ENCODE data around the gene ACOX2.

ACOX2 gene

DNA sequence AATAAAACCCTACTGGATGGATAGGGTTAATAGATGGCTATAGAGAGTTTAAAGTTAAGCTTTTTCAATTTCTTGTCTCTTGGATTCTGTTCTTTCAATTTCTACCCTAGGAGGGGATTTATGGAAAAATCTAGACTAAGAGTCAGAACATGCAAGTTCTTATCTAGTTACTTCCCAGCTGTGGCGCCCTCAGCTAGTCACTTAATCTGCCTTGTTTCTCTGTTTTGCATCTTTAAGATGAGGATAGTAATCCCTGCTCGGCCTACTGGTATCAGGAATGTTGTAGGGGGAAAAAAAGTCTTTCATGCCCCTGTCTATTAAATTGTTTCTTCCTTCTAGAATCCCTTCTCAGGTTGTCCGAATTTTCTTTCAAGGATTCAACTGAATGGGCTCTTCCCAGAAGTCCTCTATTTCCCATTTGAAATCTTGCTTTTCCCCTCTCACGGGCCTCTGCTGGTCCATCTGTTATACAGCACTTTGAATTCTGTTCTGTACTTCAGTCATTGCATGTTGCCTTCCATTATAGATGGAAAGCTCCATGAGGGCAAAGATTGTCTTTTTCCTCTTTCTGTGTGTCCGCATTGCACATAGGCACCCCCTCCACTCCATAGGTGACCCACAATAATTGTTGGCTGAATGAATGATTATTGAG is 40.7 kb downstream of the ACOX2 start:
- Histone ChIP-seq H3K36me3 (ENCODE audit: insufficient read depth, low read length) (peaks cover 18% of the 10 kb centered on the region), H3K27me3 (ENCODE audit: insufficient read depth, low read length) (no peaks in the 10 kb centered on the region), H3K9me3 (ENCODE audit: low read length) (peaks cover 4% of the 10 kb centered on the region), H2AFZ (ENCODE audit: low read depth, low read length) (no peak overlapping the region), H3K4me3 (ENCODE audit: low read length) (no peak overlapping the region), H3K4me1 (ENCODE audit: insufficient read depth, low read length) (peaks cover 59% of the 10 kb centered on the region)

DNA sequence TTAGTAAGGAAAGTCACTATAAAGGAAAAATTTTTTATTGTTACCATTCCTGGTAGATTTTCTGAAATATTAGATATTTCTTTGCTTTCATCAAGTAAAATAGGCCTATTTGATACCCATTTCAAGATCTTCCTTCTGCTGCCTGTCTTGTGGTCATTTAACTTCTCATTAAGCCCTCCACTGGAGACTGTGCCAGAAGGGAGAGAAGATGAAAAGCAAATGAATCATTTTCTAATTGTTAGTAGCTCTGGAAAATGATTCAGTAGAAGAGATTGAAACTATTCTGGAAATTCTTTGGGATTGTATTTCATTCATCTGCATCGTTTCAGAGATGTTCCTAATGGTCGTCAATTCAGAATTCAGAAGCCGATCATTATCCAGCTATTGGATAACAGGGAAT is 41.9 kb downstream of the ACOX2 start:
- Histone ChIP-seq H3K4me3 (ENCODE audit: low read length) (no peak overlapping the region), H3K36me3 (ENCODE audit: insufficient read depth, low read length) (peaks cover 8% of the 10 kb centered on the region), H2AFZ (ENCODE audit: low read depth, low read length) (no peak overlapping the region), H3K9me3 (ENCODE audit: low read length) (no peaks in the 10 kb centered on the region), H3K27me3 (ENCODE audit: insufficient read depth, low read length) (no peaks in the 10 kb centered on the region), H3K4me1 (ENCODE audit: insufficient read depth, low read length) (peaks cover 60% of the 10 kb centered on the region)

GRCh38 chr3:58494107-58494506 is 42.9 kb downstream of the ACOX2 start:
- H3K9me3 ChIP-seq (ENCODE audit: low read length): no peaks in the 10 kb centered on the region
- H3K27me3 ChIP-seq (ENCODE audit: insufficient read depth, low read length): no peaks in the 10 kb centered on the region
- H3K36me3 ChIP-seq (ENCODE audit: insufficient read depth, low read length): peaks cover under 1% of the 10 kb centered on the region
- H3K4me1 ChIP-seq (ENCODE audit: insufficient read depth, low read length): peaks cover 60% of the 10 kb centered on the region
- H3K4me3 ChIP-seq (ENCODE audit: low read length): peak overlapping the region; percentile 94
- H2AFZ ChIP-seq (ENCODE audit: low read depth, low read length): no peak overlapping the region

- no peaks in the 10 kb centered on the region for H3K9me3 ChIP-seq (ENCODE audit: low read length)
- H2AFZ ChIP-seq (ENCODE audit: low read depth, low read length): peak overlapping the region; percentile 43
- peaks cover 48% of the 10 kb centered on the region for H3K4me1 ChIP-seq (ENCODE audit: insufficient read depth, low read length)
- H3K36me3 ChIP-seq (ENCODE audit: insufficient read depth, low read length): no peaks in the 10 kb centered on the region
- H3K27me3 ChIP-seq (ENCODE audit: insufficient read depth, low read length): no peaks in the 10 kb centered on the region
- peak overlapping the region; percentile 94 for H3K4me3 ChIP-seq (ENCODE audit: low read length)
These were observed 44.5 kb downstream of the ACOX2 start for GRCh38 chr3:58492494-58492905.

- H3K9me3 ChIP-seq (ENCODE audit: low read length): no peaks in the 10 kb centered on the region
- peak within 1 kb of the TSS; percentile 74 for H2AFZ ChIP-seq (ENCODE audit: low read depth, low read length)
- H3K4me1 ChIP-seq (ENCODE audit: insufficient read depth, low read length): peaks cover 41% of the 10 kb centered on the region
- H3K27me3 ChIP-seq (ENCODE audit: insufficient read depth, low read length): no peaks in the 10 kb centered on the region
- peak within 1 kb of the TSS; percentile 94 for H3K4me3 ChIP-seq (ENCODE audit: low read length)
- no peaks in the 10 kb centered on the region for H3K36me3 ChIP-seq (ENCODE audit: insufficient read depth, low read length)
These were observed 45.2 kb downstream of the ACOX2 start, which contains the start of gene KCTD6 for GRCh38 chr3:58491506-58492402. KCTD6 (plus strand) TSS chr3:58492096; CDS start chr3:58498756, 6,660 bp downstream.

DNA sequence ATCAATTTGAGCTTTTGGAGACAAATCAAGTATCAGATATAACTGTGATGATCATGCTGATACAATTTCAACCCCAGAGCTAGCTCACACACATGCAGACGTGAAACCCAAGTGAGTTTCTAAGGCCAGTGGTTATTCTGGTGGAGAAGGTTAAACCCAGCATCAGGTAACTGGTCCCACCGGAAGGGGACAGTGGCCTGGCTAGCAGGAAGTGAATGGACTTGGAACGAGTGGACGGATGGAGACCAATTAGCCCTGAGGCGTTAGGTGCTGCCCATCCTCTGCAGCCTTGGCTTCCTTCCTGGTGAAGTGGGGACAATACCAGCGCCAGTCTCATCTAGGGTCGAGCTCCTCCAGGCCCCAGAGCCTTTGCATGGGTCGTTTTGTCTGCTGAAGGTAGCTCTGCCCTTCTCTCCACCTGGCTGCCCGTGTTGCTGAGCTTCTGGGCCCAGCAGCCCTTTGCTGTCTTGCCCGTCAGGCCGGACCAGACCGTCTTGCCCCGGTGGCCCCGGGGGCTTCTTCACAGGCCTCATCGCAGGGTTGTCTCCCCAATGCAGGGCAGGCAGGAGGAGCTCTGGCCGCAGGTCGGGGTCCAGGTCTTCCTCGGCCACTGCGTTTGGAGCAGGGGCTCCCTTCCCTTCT is 46.0 kb downstream of the ACOX2 start:
- Histone ChIP-seq H3K4me3 (ENCODE audit: low read length) (peak overlapping the region; percentile 57), H3K36me3 (ENCODE audit: insufficient read depth, low read length) (no peaks in the 10 kb centered on the region), H3K9me3 (ENCODE audit: low read length) (no peaks in the 10 kb centered on the region), H3K4me1 (ENCODE audit: insufficient read depth, low read length) (peaks cover 34% of the 10 kb centered on the region), H3K27me3 (ENCODE audit: insufficient read depth, low read length) (no peaks in the 10 kb centered on the region), H2AFZ (ENCODE audit: low read depth, low read length) (peak overlapping the region; percentile 74)

- Histone ChIP-seq H3K36me3 (ENCODE audit: insufficient read depth, low read length) (no peaks in the 10 kb centered on the region), H3K9me3 (ENCODE audit: low read length) (no peaks in the 10 kb centered on the region), H3K4me1 (ENCODE audit: insufficient read depth, low read length) (peaks cover 15% of the 10 kb centered on the region), H3K4me3 (ENCODE audit: low read length) (no peak overlapping the region), H3K27me3 (ENCODE audit: insufficient read depth, low read length) (peaks cover 2% of the 10 kb centered on the region), H2AFZ (ENCODE audit: low read depth, low read length) (no peak overlapping the region)
These were observed 48.0 kb downstream of the ACOX2 start for GRCh38 chr3:58488967-58489366.

DNA sequence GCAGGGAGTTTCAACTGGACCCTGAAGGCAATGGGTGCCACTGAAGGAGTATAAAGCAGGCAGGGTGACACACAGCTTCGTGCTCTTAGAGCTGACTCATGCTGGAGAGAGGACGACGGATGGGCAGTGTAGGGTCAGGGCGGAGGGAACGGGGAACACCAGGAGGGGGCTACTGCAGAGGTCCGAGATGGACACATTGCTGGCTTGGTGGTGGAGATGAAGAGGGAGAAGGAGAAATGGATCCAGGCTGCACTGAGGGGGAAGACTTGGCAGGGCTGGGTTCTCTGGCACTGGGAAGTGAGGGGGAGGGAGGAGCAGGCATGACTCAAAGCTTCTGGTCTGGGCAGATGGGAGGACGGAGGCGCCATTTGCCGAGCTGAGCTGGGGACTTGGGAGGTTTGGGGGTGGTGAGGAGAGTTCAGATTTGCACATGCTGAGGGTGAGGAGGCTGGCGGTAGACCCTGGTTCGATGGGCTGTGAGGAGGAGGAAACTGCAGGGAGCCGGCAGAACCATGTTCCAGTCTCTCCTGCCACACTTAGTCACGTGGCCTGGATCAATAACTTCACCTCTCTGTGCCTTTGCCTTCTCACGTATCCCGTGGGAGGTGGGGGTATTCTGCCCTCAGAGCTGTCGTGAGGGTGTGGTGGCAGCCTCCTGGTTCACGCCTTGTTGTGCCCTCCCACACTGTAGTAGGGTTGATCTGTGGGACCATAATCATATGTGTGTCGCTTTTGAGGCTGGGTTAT is 49.7 kb downstream of the ACOX2 start:
- Histone ChIP-seq H3K4me1 (ENCODE audit: insufficient read depth, low read length) (peaks cover 2% of the 10 kb centered on the region), H2AFZ (ENCODE audit: low read depth, low read length) (no peak overlapping the region), H3K4me3 (ENCODE audit: low read length) (no peak overlapping the region), H3K36me3 (ENCODE audit: insufficient read depth, low read length) (no peaks in the 10 kb centered on the region), H3K27me3 (ENCODE audit: insufficient read depth, low read length) (peaks cover 2% of the 10 kb centered on the region), H3K9me3 (ENCODE audit: low read length) (no peaks in the 10 kb centered on the region)

DNA sequence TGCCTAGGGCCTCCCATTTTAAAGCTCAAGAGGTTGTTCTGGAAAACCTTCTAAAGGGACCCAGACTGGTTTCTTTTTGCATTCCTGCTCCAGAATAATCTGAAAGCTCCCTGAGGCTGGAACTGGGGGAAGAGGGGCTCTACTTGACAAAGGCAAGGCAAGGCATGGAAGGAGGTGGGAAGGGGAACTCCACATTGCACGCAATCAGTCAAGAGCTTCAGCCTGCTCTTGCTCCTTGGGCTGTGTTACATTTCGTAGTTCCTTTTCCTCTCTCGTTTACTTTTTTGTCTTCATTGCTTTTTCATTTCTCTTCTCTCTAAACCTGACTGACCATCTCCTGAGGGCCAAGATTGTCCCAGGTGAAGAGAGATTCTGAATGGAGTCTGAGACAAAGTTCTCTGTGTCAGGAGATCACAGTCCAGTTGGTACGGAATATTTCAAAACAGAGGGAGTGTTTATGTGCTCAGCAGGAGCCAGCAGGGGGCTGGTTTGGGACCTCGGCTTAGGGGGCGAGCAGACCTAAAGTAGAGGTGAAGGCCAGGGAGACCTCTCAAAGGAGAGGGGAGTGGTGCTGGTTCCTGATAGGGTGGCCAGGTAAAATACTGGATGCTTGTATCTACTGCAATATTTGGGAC is 51.1 kb downstream of the ACOX2 start:
- H3K4me3 ChIP-seq (ENCODE audit: low read length): no peak overlapping the region
- no peaks in the 10 kb centered on the region for H3K36me3 ChIP-seq (ENCODE audit: insufficient read depth, low read length)
- no peaks in the 10 kb centered on the region for H3K9me3 ChIP-seq (ENCODE audit: low read length)
- H3K27me3 ChIP-seq (ENCODE audit: insufficient read depth, low read length): peaks cover 2% of the 10 kb centered on the region
- no peak overlapping the region for H2AFZ ChIP-seq (ENCODE audit: low read depth, low read length)
- no peaks in the 10 kb centered on the region for H3K4me1 ChIP-seq (ENCODE audit: insufficient read depth, low read length)

DNA sequence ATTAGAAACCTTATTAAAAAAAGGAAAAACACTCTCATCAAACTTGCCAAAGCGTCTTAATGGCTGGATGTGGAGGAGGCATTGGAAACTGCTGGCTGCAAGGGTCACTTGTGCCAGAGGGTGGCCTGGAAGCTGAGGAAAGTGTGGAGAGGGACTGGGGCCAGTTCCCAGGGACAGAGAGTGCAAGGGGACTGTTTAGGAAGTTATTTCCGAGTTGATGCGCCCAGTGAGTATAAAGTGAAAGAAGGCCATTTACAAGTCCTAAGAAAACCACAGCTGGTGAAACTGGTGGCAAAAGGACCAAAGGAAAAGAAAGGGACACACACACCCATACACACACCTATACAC is 52.3 kb downstream of the ACOX2 start:
- peaks cover 2% of the 10 kb centered on the region for H3K27me3 ChIP-seq (ENCODE audit: insufficient read depth, low read length)
- H2AFZ ChIP-seq (ENCODE audit: low read depth, low read length): no peak overlapping the region
- no peaks in the 10 kb centered on the region for H3K36me3 ChIP-seq (ENCODE audit: insufficient read depth, low read length)
- no peaks in the 10 kb centered on the region for H3K4me1 ChIP-seq (ENCODE audit: insufficient read depth, low read length)
- H3K4me3 ChIP-seq (ENCODE audit: low read length): no peak overlapping the region
- no peaks in the 10 kb centered on the region for H3K9me3 ChIP-seq (ENCODE audit: low read length)

DNA sequence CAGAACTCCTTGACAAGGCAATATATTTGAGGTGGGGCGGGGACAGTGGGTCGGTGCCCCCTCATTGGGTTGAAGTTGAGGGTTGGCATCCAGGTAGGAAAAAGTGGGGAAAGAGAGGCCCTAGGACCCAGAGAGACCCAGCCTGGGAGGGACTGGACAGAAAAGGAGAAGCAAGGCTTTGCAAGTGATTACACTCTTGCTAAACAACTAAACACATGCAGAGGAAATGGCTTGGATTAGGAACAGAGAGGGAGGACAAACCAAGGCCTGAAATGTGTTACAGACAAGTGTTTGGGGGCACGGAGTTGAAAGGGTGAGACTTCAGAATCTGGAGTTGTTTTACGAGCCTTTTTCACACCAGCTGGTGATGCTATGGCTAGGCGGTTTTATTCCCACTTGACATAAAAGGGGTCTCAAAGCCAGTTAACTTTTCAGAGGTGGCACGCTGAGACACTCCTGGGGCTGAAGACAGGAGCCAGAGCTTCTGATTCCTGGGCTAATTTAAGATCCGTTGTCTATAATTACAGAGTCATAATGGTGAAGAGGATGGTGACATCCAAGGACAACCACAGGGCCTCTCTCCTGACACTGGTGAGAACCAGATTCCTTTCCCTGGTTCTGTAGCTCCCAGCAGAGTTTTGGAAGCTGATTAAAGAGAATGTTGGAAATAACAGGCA is 52.8 kb downstream of the ACOX2 start:
- Histone ChIP-seq H3K4me1 (ENCODE audit: insufficient read depth, low read length) (no peaks in the 10 kb centered on the region), H3K36me3 (ENCODE audit: insufficient read depth, low read length) (no peaks in the 10 kb centered on the region), H3K9me3 (ENCODE audit: low read length) (peaks cover 1% of the 10 kb centered on the region), H2AFZ (ENCODE audit: low read depth, low read length) (no peak overlapping the region), H3K27me3 (ENCODE audit: insufficient read depth, low read length) (peaks cover 2% of the 10 kb centered on the region), H3K4me3 (ENCODE audit: low read length) (no peak overlapping the region)

All from neuron (in vitro differentiated cells).